ENCODE results near the gene PARD3. TPM values are rescaled to one million over a fixed set of nuclear protein-coding genes. Genes with fewer than 3 reads are reported as not detected.

PARD3 gene
- total and polyA plus RNA-seq, 2 donors from 2014 or later = 21.1 to 47.5 TPM

- FAIRE-seq = no peak
- no peaks in the 10 kb centered on the region for H3K27me3 ChIP-seq (ENCODE audit: control insufficient read depth, insufficient read depth, low read length)
- no peak overlapping the region for H3K9ac ChIP-seq (ENCODE audit: low read length in 3 of 3)
- TF ChIP-seq CTCF (IDR thresholded peaks at IDR 0.05; ENCODE audit: borderline replicate concordance, extremely low read depth, insufficient read depth) = no peak
- peaks cover 0 to 9% (median 8%) of the 10 kb centered on the region in 3 donors for H3K4me1 ChIP-seq (ENCODE audit: control insufficient read depth in 2 of 3, insufficient read depth in 2 of 3, low read depth in 1 of 3, low read length in 3 of 3)
- intact Hi-C loops (cut with DNase I) = no loop called here
- H3K9me3 ChIP-seq (ENCODE audit: control insufficient read depth in 2 of 3, insufficient read depth in 1 of 3, low read length in 3 of 3) = no peaks in the 10 kb centered on the region
- no peak overlapping the region for H3K27ac ChIP-seq (ENCODE audit: low read depth in 2 of 2, low read length in 2 of 2)
- H3K36me3 ChIP-seq (ENCODE audit: control insufficient read depth in 2 of 3, insufficient read depth in 3 of 3, low read length in 3 of 3) = no peaks in the 10 kb centered on the region
- H3K4me3 ChIP-seq (ENCODE audit: low read length in 3 of 3) = no peak overlapping the region
- no peak for DNase-seq
Measured at GRCh38 chr10:34112171-34112782, 702.8 kb downstream of the PARD3 start.

GRCh38 chr10:34111179-34111578 is 703.9 kb downstream of the PARD3 start:
- Histone ChIP-seq H3K4me3 (ENCODE audit: low read length in 3 of 3) (no peak overlapping the region), H3K27me3 (ENCODE audit: control insufficient read depth, insufficient read depth, low read length) (no peaks in the 10 kb centered on the region)
- intact Hi-C loops (cut with DNase I) = no loop called here

GRCh38 chr10:34109952-34110702 is 705.0 kb downstream of the PARD3 start:
- Histone ChIP-seq H3K27ac (ENCODE audit: low read depth in 2 of 2, low read length in 2 of 2) (no peak overlapping the region), H3K4me3 (ENCODE audit: low read length in 3 of 3) (no peak overlapping the region), H3K9ac (ENCODE audit: low read length in 3 of 3) (no peak overlapping the region), H3K36me3 (ENCODE audit: control insufficient read depth in 2 of 3, insufficient read depth in 3 of 3, low read length in 3 of 3) (no peaks in the 10 kb centered on the region), H3K9me3 (ENCODE audit: control insufficient read depth in 2 of 3, insufficient read depth in 1 of 3, low read length in 3 of 3) (no peaks in the 10 kb centered on the region), H3K27me3 (ENCODE audit: control insufficient read depth, insufficient read depth, low read length) (no peaks in the 10 kb centered on the region), H3K4me1 (ENCODE audit: control insufficient read depth in 2 of 3, insufficient read depth in 2 of 3, low read depth in 1 of 3, low read length in 3 of 3) (peaks cover 0 to 2% (median 0%) of the 10 kb centered on the region in 3 donors)
- FAIRE-seq (no peak), DNase-seq (no peak)
- TF ChIP-seq CTCF (IDR thresholded peaks at IDR 0.05; ENCODE audit: borderline replicate concordance, extremely low read depth, insufficient read depth) = no peak
- intact Hi-C loops (cut with DNase I) = no loop called here

More at GRCh38 chr10:34111179-34111578, 703.9 kb downstream of the PARD3 start:
- Histone ChIP-seq H3K27ac (ENCODE audit: low read depth in 2 of 2, low read length in 2 of 2) (no peak overlapping the region), H3K9ac (ENCODE audit: low read length in 3 of 3) (no peak overlapping the region), H3K36me3 (ENCODE audit: control insufficient read depth in 2 of 3, insufficient read depth in 3 of 3, low read length in 3 of 3) (no peaks in the 10 kb centered on the region), H3K4me1 (ENCODE audit: control insufficient read depth in 2 of 3, insufficient read depth in 2 of 3, low read depth in 1 of 3, low read length in 3 of 3) (peaks cover 0 to 2% (median 0%) of the 10 kb centered on the region in 3 donors), H3K9me3 (ENCODE audit: control insufficient read depth in 2 of 3, insufficient read depth in 1 of 3, low read length in 3 of 3) (no peaks in the 10 kb centered on the region)
- TF ChIP-seq CTCF (IDR thresholded peaks at IDR 0.05; ENCODE audit: borderline replicate concordance, extremely low read depth, insufficient read depth) = no peak
- DNase-seq (no peak), FAIRE-seq (no peak)

All from kidney (tissue), 14 donors.